ENCODE results near the gene C1orf50.
"Not testable (repeated sequence)": the region's sequence is repeated elsewhere in the genome, so short reads cannot be mapped to it uniquely, and the experiment has no call there.

The C1orf50 gene

GRCh38 chr1:42806593-42806992 lies 39.5 kb downstream of the C1orf50 start:
- H3K4me3 ChIP-seq (ENCODE audit: low read depth in 1 of 2, low read length in 1 of 2), result no peak overlapping the region
- no peaks in the 10 kb centered on the region for H3K4me1 ChIP-seq (ENCODE audit: control insufficient read depth in 1 of 2, insufficient read depth in 1 of 2, low read depth in 1 of 2, low read length in 1 of 2)
- H3K9me3 ChIP-seq, result no peaks in the 10 kb centered on the region
- no peak for TF ChIP-seq CTCF (IDR thresholded peaks at IDR 0.05)
- no peaks in the 10 kb centered on the region for H3K27me3 ChIP-seq
- H3K36me3 ChIP-seq, result peaks cover 39% of the 10 kb centered on the region
- no peak overlapping the region for H3K27ac ChIP-seq

- no peak overlapping the region for H3K27ac ChIP-seq
- H3K9me3 ChIP-seq, result no peaks in the 10 kb centered on the region
- no peaks in the 10 kb centered on the region for H3K27me3 ChIP-seq
- H3K4me3 ChIP-seq (ENCODE audit: low read depth in 1 of 2, low read length in 1 of 2), result no peak overlapping the region
- H3K4me1 ChIP-seq (ENCODE audit: control insufficient read depth in 1 of 2, insufficient read depth in 1 of 2, low read depth in 1 of 2, low read length in 1 of 2), result no peaks in the 10 kb centered on the region
- H3K36me3 ChIP-seq, result peaks cover 39% of the 10 kb centered on the region
- no peak for TF ChIP-seq CTCF (IDR thresholded peaks at IDR 0.05)
Observed at GRCh38 chr1:42807056-42807668, 40.1 kb downstream of the C1orf50 start.

GRCh38 chr1:42814815-42815214 lies 47.8 kb downstream of the C1orf50 start:
- H3K9me3 ChIP-seq; H3K27me3 ChIP-seq; H3K4me3 ChIP-seq (ENCODE audit: low read depth in 1 of 2, low read length in 1 of 2); H3K27ac ChIP-seq: not testable (repeated sequence)
- Histone ChIP-seq H3K36me3 (peaks cover 17% of the 10 kb centered on the region), H3K4me1 (ENCODE audit: control insufficient read depth in 1 of 2, insufficient read depth in 1 of 2, low read depth in 1 of 2, low read length in 1 of 2) (peaks cover 21 to 27% of the 10 kb centered on the region in 2 experiments)

GRCh38 chr1:42815941-42816584 lies 49.0 kb downstream of the C1orf50 start:
- no peaks in the 10 kb centered on the region for H3K27me3 ChIP-seq
- TF ChIP-seq CTCF (IDR thresholded peaks at IDR 0.05), result no peak
- H3K9me3 ChIP-seq, result no peaks in the 10 kb centered on the region
- H3K27ac ChIP-seq, result peak overlapping the region; percentile 98
- peak overlapping the region; percentile 75 to 91 for H3K4me3 ChIP-seq (ENCODE audit: low read depth in 1 of 2, low read length in 1 of 2)
- peaks cover 21 to 27% of the 10 kb centered on the region in 2 experiments for H3K4me1 ChIP-seq (ENCODE audit: control insufficient read depth in 1 of 2, insufficient read depth in 1 of 2, low read depth in 1 of 2, low read length in 1 of 2)
- peaks cover 10% of the 10 kb centered on the region for H3K36me3 ChIP-seq

- Histone ChIP-seq H3K27me3 (no peaks in the 10 kb centered on the region), H3K4me3 (ENCODE audit: low read depth in 1 of 2, low read length in 1 of 2) (peak within 1 kb of the TSS; percentile 75 to 91), H3K27ac (peak within 1 kb of the TSS; percentile 98), H3K36me3 (peaks cover 5% of the 10 kb centered on the region), H3K9me3 (no peaks in the 10 kb centered on the region), H3K4me1 (ENCODE audit: control insufficient read depth in 1 of 2, insufficient read depth in 1 of 2, low read depth in 1 of 2, low read length in 1 of 2) (peaks cover 21 to 27% of the 10 kb centered on the region in 2 experiments)
- peak; percentile 24 for TF ChIP-seq CTCF (IDR thresholded peaks at IDR 0.05)
Observed at GRCh38 chr1:42816585-42817439, 49.8 kb downstream of the C1orf50 start, which contains the start of the genes ERMAP and SVBP. ERMAP (plus strand) TSS chr1:42817122; CDS start chr1:42830449, 13,327 bp downstream. SVBP (minus strand) TSS chr1:42817397; CDS start chr1:42816544, 853 bp downstream.

All from neutrophil (primary cell).